OCI-LY3 (cell line): ENCODE measurements around the gene MYO5A.

ENCODE experiments used
- EZH2phosphoT487 ChIP-seq: fragments of 200-600 bp; shearing (Covaris generic); IDR thresholded peaks from 2 replicates; pipeline ENCODE4 v1.6.1; 2018; ENCODE audit warnings: antibody characterized with exemption, mixed run types, low read depth
- TF ChIP-seq, protein P1 (sequence below): fragments of 200-600, 300-600 bp; sonication (generic); IDR thresholded peaks from 2 replicates; pipeline ENCODE4 v1.5.1; 2014; ENCODE audit warnings: antibody characterized with exemption, low read length, low read depth

DNA sequence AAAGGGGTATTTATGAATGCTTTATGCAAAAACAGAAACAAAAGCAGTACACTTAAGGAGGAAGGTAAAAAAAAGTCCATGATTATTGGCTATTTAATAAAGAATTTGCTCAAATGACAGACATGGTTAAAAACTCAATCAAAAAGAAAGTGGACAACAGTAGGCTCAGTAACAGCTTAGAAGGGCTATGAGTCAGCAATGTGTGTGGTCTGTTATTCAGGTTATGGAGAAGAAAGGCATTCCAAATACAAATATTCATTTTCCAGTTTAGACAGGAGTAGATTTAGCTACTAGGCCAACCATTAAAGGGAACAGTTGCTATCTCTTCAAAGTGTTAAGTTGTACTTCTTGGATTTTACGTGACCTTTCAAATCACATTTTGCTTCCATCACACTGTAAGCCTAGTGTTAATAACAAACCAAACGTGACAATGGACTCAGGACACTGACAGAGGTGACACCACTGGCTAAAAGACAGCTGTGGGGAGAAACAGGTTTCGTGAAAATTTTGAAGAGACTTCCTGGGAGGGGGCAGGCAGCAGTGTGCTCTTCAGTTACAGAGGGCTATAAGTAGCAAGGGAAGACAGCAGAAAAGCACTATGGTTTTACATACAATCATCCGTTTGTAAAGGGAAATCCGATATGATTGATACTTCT is 191.4 kb downstream of the MYO5A start:
- TF ChIP-seq, protein P1, sequence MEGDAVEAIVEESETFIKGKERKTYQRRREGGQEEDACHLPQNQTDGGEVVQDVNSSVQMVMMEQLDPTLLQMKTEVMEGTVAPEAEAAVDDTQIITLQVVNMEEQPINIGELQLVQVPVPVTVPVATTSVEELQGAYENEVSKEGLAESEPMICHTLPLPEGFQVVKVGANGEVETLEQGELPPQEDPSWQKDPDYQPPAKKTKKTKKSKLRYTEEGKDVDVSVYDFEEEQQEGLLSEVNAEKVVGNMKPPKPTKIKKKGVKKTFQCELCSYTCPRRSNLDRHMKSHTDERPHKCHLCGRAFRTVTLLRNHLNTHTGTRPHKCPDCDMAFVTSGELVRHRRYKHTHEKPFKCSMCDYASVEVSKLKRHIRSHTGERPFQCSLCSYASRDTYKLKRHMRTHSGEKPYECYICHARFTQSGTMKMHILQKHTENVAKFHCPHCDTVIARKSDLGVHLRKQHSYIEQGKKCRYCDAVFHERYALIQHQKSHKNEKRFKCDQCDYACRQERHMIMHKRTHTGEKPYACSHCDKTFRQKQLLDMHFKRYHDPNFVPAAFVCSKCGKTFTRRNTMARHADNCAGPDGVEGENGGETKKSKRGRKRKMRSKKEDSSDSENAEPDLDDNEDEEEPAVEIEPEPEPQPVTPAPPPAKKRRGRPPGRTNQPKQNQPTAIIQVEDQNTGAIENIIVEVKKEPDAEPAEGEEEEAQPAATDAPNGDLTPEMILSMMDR: no peak
- no peak for TF ChIP-seq EZH2phosphoT487
